OCI-M1 (cell line): ENCODE measurements around the gene ZNF740.

Experiments used
- DNase-seq: peaks from one replicate; lab custom pipeline; 2025; lab: John Stamatoyannopoulos, UW

Gene ZNF740

DNA sequence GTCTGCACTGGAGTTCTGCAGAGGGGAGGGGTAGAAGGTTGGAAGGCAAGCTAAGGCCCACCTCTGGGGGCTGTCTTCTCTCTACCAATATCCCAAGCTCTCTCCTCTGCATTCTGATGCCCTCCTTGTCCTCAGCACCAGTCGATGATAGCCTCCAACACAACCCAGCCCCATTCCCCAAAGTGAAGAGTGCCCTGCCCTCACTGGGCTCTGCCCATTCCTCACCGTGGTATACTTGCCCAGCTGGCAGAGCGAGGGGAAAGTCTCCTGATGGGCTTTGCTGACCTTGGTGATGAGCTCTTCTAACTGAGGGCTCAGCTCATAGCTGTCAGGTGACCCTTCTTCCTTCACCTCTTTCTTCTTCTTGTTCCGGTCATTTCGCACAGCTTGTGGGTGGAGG lies 33.7 kb downstream of the ZNF740 start:
- no peak for DNase-seq

DNA sequence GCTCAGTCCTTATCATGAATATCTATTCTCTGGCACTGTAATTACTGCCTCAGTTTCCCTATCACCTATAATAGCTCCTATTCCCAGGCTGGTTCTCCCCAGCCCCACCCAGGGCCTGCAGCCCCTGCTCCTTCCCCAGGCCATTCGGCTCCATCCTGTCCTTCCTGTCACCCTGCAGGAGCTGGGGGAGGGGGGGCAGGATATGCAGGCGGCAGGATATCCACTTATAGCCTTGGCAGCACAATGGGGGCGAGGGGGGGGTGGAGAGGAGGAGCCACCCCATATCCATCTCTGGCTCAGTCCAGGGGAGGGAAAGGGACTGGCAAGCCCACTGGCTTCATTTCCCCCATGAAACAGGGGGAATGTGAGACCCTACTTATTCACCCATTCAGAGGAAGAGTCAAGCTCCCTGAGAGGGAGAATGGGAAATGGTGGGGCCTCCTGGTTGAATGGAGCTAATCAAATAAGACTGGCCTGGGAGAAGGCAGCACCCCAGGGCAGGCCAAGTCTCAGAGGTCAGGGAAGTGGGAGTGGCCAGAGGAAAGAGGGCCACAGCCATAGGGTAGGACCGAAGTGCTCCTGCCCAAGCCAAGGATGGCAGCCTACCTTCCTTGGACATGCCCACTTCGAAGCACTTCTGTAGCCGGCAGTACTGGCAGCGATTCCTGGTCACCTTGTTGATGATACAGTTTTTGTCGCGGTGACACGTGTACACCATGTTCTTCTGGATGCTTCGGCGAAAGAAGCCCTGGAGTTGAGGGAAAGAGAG lies 34.3 kb downstream of the ZNF740 start:
- no peak for DNase-seq

DNA sequence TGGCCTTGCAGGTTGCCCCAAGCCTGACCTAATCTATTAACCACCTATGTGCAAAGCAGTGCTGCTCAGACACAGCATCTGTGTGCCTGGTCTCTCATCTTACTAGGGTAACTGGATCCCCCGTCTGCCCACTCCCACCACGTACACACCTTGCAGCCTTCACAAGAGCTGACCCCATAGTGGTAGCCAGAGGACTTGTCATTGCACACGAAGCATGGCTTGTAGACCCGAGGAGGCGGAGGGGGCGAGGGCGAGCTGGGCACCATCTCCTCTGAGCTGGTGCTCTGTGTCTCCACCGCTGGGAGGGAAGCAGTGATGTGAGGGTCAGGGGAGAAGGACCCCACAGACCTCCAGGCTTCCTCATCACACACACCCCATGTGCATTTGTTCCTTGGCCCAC lies 35.0 kb downstream of the ZNF740 start:
- no peak for DNase-seq

DNA sequence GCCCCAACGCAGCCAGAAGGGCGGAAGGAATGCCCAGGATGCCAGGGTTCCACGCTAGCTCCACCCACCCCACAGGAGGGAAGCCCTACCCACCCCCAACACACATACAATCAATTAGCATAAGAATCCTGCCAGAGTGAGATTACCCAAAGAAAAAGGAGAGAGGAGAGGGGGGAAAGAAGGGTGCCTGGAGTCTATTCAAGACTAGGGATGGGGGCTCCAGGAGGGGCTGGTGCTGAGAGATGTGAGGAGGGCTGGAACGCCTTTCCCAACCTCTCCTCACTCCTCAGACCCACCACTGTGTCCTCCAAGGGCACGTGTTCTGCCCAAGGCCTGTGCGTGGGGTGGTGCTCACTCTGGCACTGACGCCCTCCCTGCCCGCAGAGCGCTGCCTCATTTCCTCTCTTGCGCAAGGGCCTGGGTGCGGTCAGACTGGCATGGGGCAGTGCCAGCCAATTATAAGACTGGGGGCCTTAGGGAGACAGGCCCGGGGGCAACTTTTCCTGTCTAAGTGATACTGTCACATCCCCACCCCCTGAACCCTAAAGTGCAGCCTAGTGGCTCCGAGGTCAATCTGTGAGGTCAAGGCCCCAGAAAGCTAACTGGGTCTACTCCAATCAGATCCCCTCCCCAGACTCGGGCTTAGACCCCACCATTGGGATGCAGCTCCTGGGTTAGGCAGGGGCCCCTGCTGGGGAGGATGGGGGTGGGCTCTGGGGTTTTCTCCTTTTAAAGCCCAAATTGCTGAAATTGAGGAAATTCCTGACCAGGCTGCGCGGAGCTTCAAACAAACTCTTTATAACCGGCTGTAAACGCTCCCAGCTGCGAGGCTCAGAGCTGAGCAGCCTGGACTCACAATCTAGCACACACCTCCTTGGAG lies 36.8 kb downstream of the ZNF740 start:
- no peak for DNase-seq

DNA sequence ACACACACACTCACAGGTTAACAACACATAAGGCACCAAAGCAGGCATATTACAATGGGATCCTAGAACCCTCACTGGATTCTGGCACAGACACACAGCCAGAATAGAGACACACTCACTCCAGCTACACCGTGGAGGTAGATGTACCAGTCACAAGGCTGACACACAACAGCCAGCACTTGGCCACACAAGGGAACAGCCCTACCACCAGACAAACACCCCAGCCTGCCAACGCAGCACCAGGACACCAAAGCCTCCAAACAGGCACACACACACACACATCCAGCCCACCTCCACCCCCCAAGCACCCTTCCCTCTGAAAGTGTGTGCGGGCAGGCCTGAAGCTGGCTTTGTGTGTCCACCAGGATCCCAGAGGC lies 37.4 kb downstream of the ZNF740 start:
- DNase-seq: no peak

- no peak for DNase-seq
Measured at GRCh38 chr12:53218551-53219291, 38.2 kb downstream of the ZNF740 start.

DNA sequence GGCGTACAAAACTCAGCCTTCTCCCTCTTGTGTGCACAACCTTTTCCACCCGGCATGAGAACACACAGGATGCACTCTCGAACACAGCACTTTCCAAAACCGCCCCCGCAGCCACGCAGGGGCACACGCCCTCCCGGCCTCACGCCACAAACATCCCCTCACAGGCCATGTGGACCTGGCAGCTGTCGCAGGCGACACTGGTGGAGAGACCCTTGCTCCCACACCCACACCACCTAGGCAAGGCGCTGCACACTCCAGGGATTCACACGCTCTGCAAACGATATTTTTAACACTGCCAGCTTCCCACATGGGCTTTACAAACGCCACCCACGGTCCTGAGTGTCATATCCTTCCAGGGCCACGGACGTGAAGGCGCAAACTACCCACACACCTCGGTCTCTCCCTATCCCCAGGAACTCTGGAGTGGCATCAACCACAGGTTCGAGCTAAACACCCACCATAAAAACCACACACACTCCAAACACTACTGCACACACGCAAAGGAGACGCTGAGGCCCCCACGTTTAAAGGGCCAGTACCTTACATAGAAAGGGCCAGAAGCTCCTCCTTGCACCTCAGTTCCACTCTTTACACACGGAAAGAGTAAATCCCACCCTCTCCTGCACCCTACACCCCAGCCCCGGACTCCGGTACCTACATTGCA lies 38.9 kb downstream of the ZNF740 start:
- peak; percentile 67 for DNase-seq

DNA sequence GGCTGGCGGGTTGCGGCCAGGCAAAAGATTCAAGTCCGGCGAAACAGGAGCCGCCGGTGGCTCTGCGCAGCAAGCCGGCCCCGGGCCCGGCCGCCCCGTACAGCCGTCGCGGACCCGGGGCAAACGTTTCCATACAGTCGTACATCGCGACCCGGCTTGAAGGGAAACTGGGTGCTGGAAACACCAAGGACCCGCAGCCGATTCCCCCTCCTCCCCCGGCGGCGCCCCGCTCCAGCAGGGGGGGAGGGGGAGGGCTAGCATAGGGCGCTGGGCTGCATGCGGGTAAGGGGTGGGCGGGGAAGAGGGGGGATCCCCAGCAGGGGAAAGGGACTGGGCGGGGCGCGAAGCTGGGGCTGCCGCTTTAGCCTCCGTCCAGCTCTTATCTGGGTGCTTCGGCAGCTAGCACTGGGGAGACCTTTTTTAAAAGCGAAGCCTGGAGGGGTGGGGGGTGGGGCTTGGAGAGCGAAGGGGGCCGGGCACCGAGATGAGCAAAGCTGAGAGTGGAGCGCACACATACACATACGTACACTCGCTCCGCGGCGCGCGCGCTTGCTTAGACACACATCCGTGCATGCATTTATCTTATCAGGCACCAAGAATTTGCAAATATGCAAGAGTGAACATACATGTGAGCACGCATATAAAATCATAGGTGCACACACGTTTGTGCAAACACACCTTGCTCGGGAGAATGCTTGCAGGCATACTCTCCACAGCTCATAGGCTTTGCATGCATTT lies 39.6 kb downstream of the ZNF740 start:
- DNase-seq: peak; percentile 85

DNA sequence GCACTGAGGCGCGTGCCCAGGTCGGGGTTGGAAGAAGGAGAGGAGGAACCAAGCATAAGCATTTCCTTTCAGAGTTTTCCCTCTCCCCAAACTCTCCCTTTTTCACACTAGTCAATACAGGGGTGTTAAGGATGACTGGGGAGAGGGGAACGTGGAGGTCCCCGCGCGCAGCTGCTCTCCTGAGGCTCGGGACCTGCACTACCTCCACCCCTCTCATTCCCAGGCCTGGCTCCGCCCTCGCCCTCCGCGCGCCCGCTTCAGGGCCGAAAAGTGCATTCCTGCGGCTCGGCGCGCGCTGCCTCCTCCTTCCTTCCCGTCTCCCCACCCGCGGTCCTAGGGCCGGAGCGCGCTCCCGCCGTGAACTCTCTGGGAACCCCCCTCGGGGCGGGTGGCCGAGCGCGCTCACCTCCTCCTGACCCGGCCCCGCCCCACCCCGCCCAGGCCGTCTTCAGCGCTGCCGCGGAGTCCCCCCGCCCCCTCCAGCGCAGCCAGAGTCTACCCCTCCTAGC lies 40.2 kb downstream of the ZNF740 start:
- DNase-seq: peak; percentile 92

GRCh38 chr12:53221203-53222080 lies 40.9 kb downstream of the ZNF740 start:
- DNase-seq: peak; percentile 78

- no peak for DNase-seq
Measured at GRCh38 chr12:53222170-53222721, 41.7 kb downstream of the ZNF740 start.

- DNase-seq: no peak
Measured at GRCh38 chr12:53222806-53223261, 42.3 kb downstream of the ZNF740 start.

DNA sequence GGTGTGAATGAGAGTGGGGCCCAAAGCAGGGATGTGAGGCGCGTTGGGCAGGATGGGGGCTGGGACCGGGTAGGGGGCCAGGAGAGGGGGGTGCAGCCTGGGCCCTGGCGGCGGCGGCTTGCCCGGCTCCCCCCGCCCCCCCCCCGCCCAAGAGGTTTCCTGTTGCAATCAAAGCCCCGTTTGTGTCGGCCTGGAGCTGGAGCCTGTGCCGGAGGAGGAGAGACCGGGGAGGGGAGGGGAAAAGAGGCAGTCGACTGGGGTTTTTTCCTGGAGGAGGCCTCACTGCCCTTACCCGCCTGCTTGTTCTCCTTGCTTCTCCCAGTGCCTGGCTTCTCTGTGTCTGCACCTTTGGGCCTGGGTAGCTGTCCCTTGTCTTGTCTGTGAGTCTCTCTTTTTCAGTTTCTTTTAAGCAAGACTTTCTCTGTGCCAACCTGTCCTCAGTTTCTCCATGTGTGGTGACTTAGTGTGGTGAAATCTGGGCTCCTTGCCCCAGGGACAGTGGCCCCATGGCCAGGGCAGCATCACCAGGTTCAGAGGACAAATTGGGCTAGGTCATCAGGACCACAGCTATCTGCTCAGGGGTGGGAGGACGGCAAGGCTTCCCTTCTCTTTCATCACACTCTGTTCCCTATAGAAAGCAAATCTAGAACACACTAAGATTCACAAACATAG lies 43.0 kb downstream of the ZNF740 start:
- no peak for DNase-seq

- DNase-seq: no peak
Measured at GRCh38 chr12:53224061-53224896, 43.8 kb downstream of the ZNF740 start.

GRCh38 chr12:53224897-53225634 lies 44.5 kb downstream of the ZNF740 start:
- DNase-seq: no peak

- DNase-seq: no peak
Measured at GRCh38 chr12:53225635-53226424, 45.3 kb downstream of the ZNF740 start.

DNA sequence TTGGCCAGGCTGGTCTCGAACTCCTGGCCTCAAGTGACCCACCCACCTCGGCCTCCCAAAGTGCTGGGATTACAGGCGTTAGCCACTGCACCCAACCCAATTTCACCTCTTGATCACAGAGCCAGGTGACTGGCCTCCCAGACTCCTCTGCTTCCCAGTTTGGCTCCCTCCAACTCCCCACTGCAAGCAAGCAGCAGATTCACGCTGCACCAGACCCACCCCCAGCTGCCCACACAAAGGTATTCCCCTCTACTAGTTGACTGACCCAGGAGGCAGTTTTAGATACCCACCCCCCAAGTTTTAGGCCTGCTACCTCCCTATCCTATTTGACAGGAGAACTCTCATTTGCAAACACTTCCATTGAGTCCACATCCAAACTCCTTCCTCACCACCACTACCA lies 46.3 kb downstream of the ZNF740 start:
- no peak for DNase-seq
